Trophoblast cell (in vitro differentiated cells and primary cell): ENCODE data around the gene GALNTL6.
"Not testable (repeated sequence)": the region's sequence is repeated elsewhere in the genome, so short reads cannot be mapped to it uniquely, and the experiment has no call there.

Experiments used
- DNase-seq, 2 donors: peaks; one replicate each; pipeline ENCODE4 v3.0.0-alpha.2; 2016
- H2AFZ ChIP-seq: 2 replicates; pipeline ENCODE4 v1.6.1; 2013; ENCODE audit warnings: low read length, moderate library complexity, mild to moderate bottlenecking; ENCODE audit not compliant: insufficient read depth, poor library complexity
- H2AK5ac ChIP-seq: 2 replicates; pipeline ENCODE4 v1.6.1; 2013; ENCODE audit warnings: mild to moderate bottlenecking, low read length
- H2BK120ac ChIP-seq: 2 replicates; pipeline ENCODE4 v1.6.1; 2013; ENCODE audit warnings: low read length, mild to moderate bottlenecking, moderate library complexity; ENCODE audit not compliant: insufficient read depth, poor library complexity
- H2BK12ac ChIP-seq: 2 replicates; pipeline ENCODE4 v1.6.1; 2013; ENCODE audit warnings: mild to moderate bottlenecking, low read length, moderate library complexity
- H2BK5ac ChIP-seq: 2 replicates; pipeline ENCODE4 v1.6.1; 2013; ENCODE audit warnings: low read length, low read depth, moderate library complexity, mild to moderate bottlenecking; ENCODE audit not compliant: poor library complexity
- H3K14ac ChIP-seq: 2 replicates; pipeline ENCODE4 v1.6.1; 2013; ENCODE audit warnings: mild to moderate bottlenecking, low read length
- H3K18ac ChIP-seq: 2 replicates; pipeline ENCODE4 v1.6.1; 2013; ENCODE audit warnings: mild to moderate bottlenecking, low read length
- H3K23ac ChIP-seq: 2 replicates; pipeline ENCODE4 v1.6.1; 2013; ENCODE audit warnings: low read length
- H3K27ac ChIP-seq: 2 replicates; pipeline ENCODE4 v1.5.1; 2013; ENCODE audit warnings: low read depth, mild to moderate bottlenecking, inconsistent platforms, low read length, moderate library complexity
- H3K27me3 ChIP-seq: 2 replicates; pipeline ENCODE4 v1.6.1; 2013; ENCODE audit warnings: inconsistent platforms, mild to moderate bottlenecking, low read length, moderate library complexity; ENCODE audit not compliant: insufficient read depth
- H3K36me3 ChIP-seq, 2 experiments: 1 replicate in 1 of 2; 2 replicates in 1 of 2; pipeline ENCODE4 v1.6.1; 2013; ENCODE audit warnings: low read length in 2 of 2, mild to moderate bottlenecking in 2 of 2, moderate library complexity in 1 of 2; ENCODE audit not compliant: insufficient read depth in 2 of 2, control insufficient read depth in 1 of 2
- H3K4ac ChIP-seq: 2 replicates; pipeline ENCODE4 v1.6.1; 2013; ENCODE audit warnings: low read depth, mild to moderate bottlenecking, low read length, moderate library complexity
- H3K4me1 ChIP-seq, 2 experiments: 1 replicate in 1 of 2; 2 replicates in 1 of 2; pipeline ENCODE4 v1.6.1; 2013; ENCODE audit warnings: low read length in 2 of 2, mild to moderate bottlenecking in 2 of 2, moderate library complexity in 1 of 2; ENCODE audit not compliant: insufficient read depth in 2 of 2, control insufficient read depth in 1 of 2
- H3K4me2 ChIP-seq: 2 replicates; pipeline ENCODE4 v1.6.1; 2013; ENCODE audit warnings: inconsistent platforms, mild to moderate bottlenecking, low read length, moderate library complexity
- H3K4me3 ChIP-seq: 2 replicates; pipeline ENCODE4 v1.5.1; 2013; ENCODE audit warnings: mild to moderate bottlenecking, low read depth, low read length, inconsistent platforms
- H3K79me1 ChIP-seq: one replicate; pipeline ENCODE4 v1.6.1; 2013; ENCODE audit warnings: low read length
- H3K79me2 ChIP-seq: 2 replicates; pipeline ENCODE4 v1.6.1; 2013; ENCODE audit warnings: low read length, mild to moderate bottlenecking; ENCODE audit not compliant: control insufficient read depth, insufficient read depth, poor library complexity
- H3K9ac ChIP-seq: 2 replicates; pipeline ENCODE4 v1.6.1; 2013; ENCODE audit warnings: mild to moderate bottlenecking, low read length
- H3K9me3 ChIP-seq: 2 replicates; pipeline ENCODE4 v1.6.1; 2013; ENCODE audit warnings: low read depth, mild to moderate bottlenecking, control low read depth, inconsistent platforms, low read length; ENCODE audit not compliant: insufficient read depth
- H4K12ac ChIP-seq: 2 replicates; pipeline ENCODE4 v1.6.1; 2013; ENCODE audit warnings: low read depth, mild to moderate bottlenecking, low read length, moderate library complexity
- H4K8ac ChIP-seq: 2 replicates; pipeline ENCODE4 v1.6.1; 2013; ENCODE audit warnings: low read depth, mild to moderate bottlenecking, low read length, moderate library complexity
- H4K91ac ChIP-seq: one replicate; pipeline ENCODE4 v1.6.1; 2013; ENCODE audit warnings: low read depth, mild to moderate bottlenecking, low read length, moderate library complexity
- WGBS: extraction: QIAGEN DNeasy Blood & Tissue Kit; methylation state at CpG from one replicate; pipeline ENCODE4 v1.1.7; 2013; ENCODE audit warnings: missing lambda C conversion rate; ENCODE audit not compliant: insufficient read length, insufficient coverage; ENCODE audit errors: extremely low coverage; 5-methylcytosine and 5-hydroxymethylcytosine counted together

GALNTL6 gene

GRCh38 chr4:172956340-172956739 lies 1143.1 kb downstream of the GALNTL6 start:
- H3K79me1 ChIP-seq, H2AFZ ChIP-seq, H3K4me3 ChIP-seq, H3K4me2 ChIP-seq, H3K27me3 ChIP-seq, H3K36me3 ChIP-seq, H2BK12ac ChIP-seq, H4K8ac ChIP-seq, H3K4ac ChIP-seq, H3K27ac ChIP-seq, H3K4me1 ChIP-seq, H2AK5ac ChIP-seq, H3K9ac ChIP-seq, H3K79me2 ChIP-seq, DNase-seq, H3K9me3 ChIP-seq, H2BK120ac ChIP-seq, H3K23ac ChIP-seq, H3K18ac ChIP-seq, H3K14ac ChIP-seq, H4K12ac ChIP-seq, H2BK5ac ChIP-seq, H4K91ac ChIP-seq: not testable (repeated sequence)
- no CpG with 5 or more reads among the region's 3 CpGs for WGBS

- no peak overlapping the region for H2BK5ac ChIP-seq
- H3K4me3 ChIP-seq: no peak overlapping the region
- no peaks in the 10 kb centered on the region for H3K9me3 ChIP-seq
- H2AK5ac ChIP-seq: no peak overlapping the region
- WGBS: no CpG with 5 or more reads among the region's 4 CpGs
- H3K27me3 ChIP-seq: no peaks in the 10 kb centered on the region
- H3K79me1 ChIP-seq: no peaks in the 10 kb centered on the region
- DNase-seq: peak in 1 of 2 donors; percentile 24
- H3K4me2 ChIP-seq: no peak overlapping the region
- no peak overlapping the region for H2BK120ac ChIP-seq
- no peak overlapping the region for H3K27ac ChIP-seq
- H3K9ac ChIP-seq: no peak overlapping the region
- H3K4ac ChIP-seq: no peak overlapping the region
- H3K14ac ChIP-seq: no peak overlapping the region
- H4K12ac ChIP-seq: no peak overlapping the region
- H3K79me2 ChIP-seq: no peaks in the 10 kb centered on the region
- H2AFZ ChIP-seq: no peak overlapping the region
- H3K23ac ChIP-seq: no peak overlapping the region
- H3K4me1 ChIP-seq: peaks cover 0 to 2% of the 10 kb centered on the region in 2 experiments
- H4K8ac ChIP-seq: no peak overlapping the region
- no peak overlapping the region for H4K91ac ChIP-seq
- no peak overlapping the region for H3K18ac ChIP-seq
- H3K36me3 ChIP-seq: no peaks in the 10 kb centered on the region
- no peak overlapping the region for H2BK12ac ChIP-seq
Observed at GRCh38 chr4:172957216-172957615, 1144.0 kb downstream of the GALNTL6 start.

- Histone ChIP-seq H3K14ac (no peak overlapping the region), H4K8ac (no peak overlapping the region), H2AFZ (no peak overlapping the region), H3K4ac (no peak overlapping the region), H3K23ac (no peak overlapping the region), H4K12ac (no peak overlapping the region), H3K9ac (no peak overlapping the region), H2BK12ac (no peak overlapping the region), H3K36me3 (no peaks in the 10 kb centered on the region), H3K9me3 (no peaks in the 10 kb centered on the region), H3K18ac (no peak overlapping the region), H3K27me3 (no peaks in the 10 kb centered on the region), H2AK5ac (no peak overlapping the region), H3K79me1 (no peaks in the 10 kb centered on the region), H3K4me3 (no peak overlapping the region), H3K4me2 (no peak overlapping the region), H4K91ac (no peak overlapping the region), H2BK120ac (no peak overlapping the region), H2BK5ac (no peak overlapping the region), H3K27ac (no peak overlapping the region), H3K79me2 (no peaks in the 10 kb centered on the region), H3K4me1 (no peaks in the 10 kb centered on the region)
- DNase-seq: no peak
- WGBS: no CpG with 5 or more reads among the region's 10 CpGs
Observed at GRCh38 chr4:172962564-172963353, 1149.6 kb downstream of the GALNTL6 start.

- Histone ChIP-seq H3K23ac (no peak overlapping the region), H3K4me1 (no peaks in the 10 kb centered on the region), H4K12ac (no peak overlapping the region), H3K4ac (no peak overlapping the region), H3K79me2 (no peaks in the 10 kb centered on the region), H3K9ac (no peak overlapping the region), H3K18ac (no peak overlapping the region), H2BK12ac (no peak overlapping the region), H3K9me3 (no peaks in the 10 kb centered on the region), H2BK5ac (no peak overlapping the region), H3K79me1 (no peaks in the 10 kb centered on the region), H3K4me3 (no peak overlapping the region), H4K91ac (no peak overlapping the region), H3K36me3 (no peaks in the 10 kb centered on the region), H4K8ac (no peak overlapping the region), H3K27me3 (peaks cover 2% of the 10 kb centered on the region), H2AFZ (no peak overlapping the region), H2AK5ac (no peak overlapping the region), H3K4me2 (no peak overlapping the region), H2BK120ac (no peak overlapping the region), H3K27ac (no peak overlapping the region), H3K14ac (no peak overlapping the region)
- no CpG with 5 or more reads among the region's 5 CpGs for WGBS
- no peak for DNase-seq
Observed at GRCh38 chr4:172963498-172964294, 1150.5 kb downstream of the GALNTL6 start.
